SK-N-SH (cell line): ENCODE data around the gene BAZ1A. TPM values are rescaled to one million over a fixed set of nuclear protein-coding genes. Genes with fewer than 3 reads are reported as not detected.

Experiments
- CTCF ChIA-PET: fragments of 300-600, 350-600 bp; formaldehyde crosslinking; extraction: SDS; loops from one replicate; lab custom pipeline; 2021; lab: Yijun Ruan, JAX
- POLR2A ChIA-PET: fragments of 350-600 bp; sonication (Branson Sonifier 250); formaldehyde crosslinking; extraction: SDS; loops from one replicate; lab custom pipeline; 2020; ENCODE audit warnings: antibody characterized with exemption, inconsistent platforms; lab: Yijun Ruan, JAX
- DNase-seq: peaks from one replicate; pipeline ENCODE4 v3.0.0; 2012
- H2AFZ ChIP-seq: fragments of 200-600 bp; sonication (generic); 2 replicates; pipeline ENCODE4 v1.8.1; 2016; ENCODE audit warnings: antibody characterized with exemption, mild to moderate bottlenecking, low read depth
- H3F3A ChIP-seq: fragments of 200-600 bp; sonication (generic); replicated peaks from 2 replicates; pipeline ENCODE3; 2016; ENCODE audit warnings: antibody characterized with exemption, mild to moderate bottlenecking; ENCODE audit not compliant: insufficient read depth
- H3K27ac ChIP-seq, 2 experiments: fragments of 200-500 bp in 1 of 2; fragments of 200-600 bp in 1 of 2; sonication (Bioruptor generic) in 1 of 2; sonication (generic), shearing (Covaris generic) in 1 of 2; 2 replicates each; pipeline versions ENCODE4 v1.5.1 to v1.6.1; 2014 to 2016; ENCODE audit warnings: low read depth in 2 of 2, inconsistent platforms in 1 of 2, low read length in 1 of 2, mild to moderate bottlenecking in 1 of 2, mixed read lengths in 1 of 2
- H3K27me3 ChIP-seq: fragments of 200-600 bp; sonication (generic), shearing (Covaris generic); 2 replicates; pipeline ENCODE4 v1.6.1; 2016; ENCODE audit warnings: mixed run types; ENCODE audit not compliant: insufficient read depth
- H3K36me3 ChIP-seq, 2 experiments: fragments of 200-500 bp in 1 of 2; fragments of 200-600 bp in 1 of 2; sonication (Bioruptor generic) in 1 of 2; sonication (generic) in 1 of 2; replicated peaks in 1 of 2; 2 replicates each; pipeline versions ENCODE3 to v1.5.1; 2014 to 2016; ENCODE audit warnings: low read length in 1 of 2, mild to moderate bottlenecking in 1 of 2; ENCODE audit not compliant: insufficient read depth in 2 of 2, control insufficient read depth in 1 of 2
- H3K4me1 ChIP-seq, 2 experiments: fragments of 200-500 bp in 1 of 2; fragments of 200-600 bp in 1 of 2; sonication (Bioruptor generic) in 1 of 2; sonication (generic), shearing (Covaris generic) in 1 of 2; 2 replicates each; pipeline versions ENCODE4 v1.5.1 to v1.6.1; 2014 to 2016; ENCODE audit warnings: low read depth in 1 of 2, low read length in 1 of 2, mixed run types in 1 of 2; ENCODE audit not compliant: insufficient read depth in 2 of 2, control insufficient read depth in 1 of 2
- H3K4me2 ChIP-seq: fragments of 200-600 bp; sonication (generic), shearing (Covaris generic); 2 replicates; pipeline ENCODE4 v1.6.1; 2017; ENCODE audit warnings: mixed run types
- H3K4me3 ChIP-seq, 2 experiments: fragments of 200-500 bp in 1 of 2; fragments of 200-600 bp in 1 of 2; sonication (Bioruptor generic) in 1 of 2; sonication (generic), shearing (Covaris generic) in 1 of 2; 2 replicates each; pipeline versions ENCODE4 v1.5.1 to v1.8.1; 2014 to 2016; ENCODE audit warnings: low read depth in 2 of 2, inconsistent platforms in 1 of 2, low read length in 1 of 2, mild to moderate bottlenecking in 1 of 2, mixed read lengths in 1 of 2, moderate library complexity in 1 of 2
- H3K79me2 ChIP-seq: fragments of 200-600 bp; sonication (generic); 2 replicates; pipeline ENCODE4 v1.8.1; 2017; ENCODE audit warnings: mild to moderate bottlenecking; ENCODE audit not compliant: insufficient read depth
- H3K9ac ChIP-seq: fragments of 200-600 bp; sonication (generic); 2 replicates; pipeline ENCODE4 v1.6.1; 2017; ENCODE audit warnings: mixed run types
- H3K9me2 ChIP-seq: fragments of 200-600 bp; sonication (generic); 2 replicates; pipeline ENCODE4 v1.6.1; 2017; ENCODE audit warnings: mixed run types
- H3K9me3 ChIP-seq: fragments of 200-600 bp; sonication (generic); 2 replicates; pipeline ENCODE4 v1.6.1; 2017; ENCODE audit warnings: mixed run types, mild to moderate bottlenecking, moderate library complexity
- H4K20me1 ChIP-seq: fragments of 200-600 bp; sonication (generic); 2 replicates; pipeline ENCODE4 v1.6.1; 2017; ENCODE audit warnings: mild to moderate bottlenecking, mixed run types; ENCODE audit not compliant: insufficient read depth
- CHD2 ChIP-seq: fragments of 150-350 bp; IDR thresholded peaks from 2 replicates; pipeline ENCODE4 v1.6.1; 2018; ENCODE audit warnings: low read length; ENCODE audit not compliant: partially characterized antibody
- CTCF ChIP-seq: fragments of 200-600 bp; sonication (generic); IDR thresholded peaks from 2 replicates; pipeline ENCODE4 v1.6.1; 2017; ENCODE audit warnings: antibody characterized with exemption, mild to moderate bottlenecking, moderate library complexity
- EZH2phosphoT487 ChIP-seq: fragments of 200-600 bp; sonication (generic); IDR thresholded peaks from 2 replicates; pipeline ENCODE4 v1.6.1; 2017; ENCODE audit warnings: low read depth, mixed run types, mild to moderate bottlenecking, antibody characterized with exemption, moderate library complexity, borderline replicate concordance
- FOSL2 ChIP-seq: IDR thresholded peaks from 2 replicates; pipeline ENCODE4 v1.4.0; 2012; ENCODE audit warnings: low read depth, mild to moderate bottlenecking, moderate library complexity, borderline replicate concordance
- MAX ChIP-seq: IDR thresholded peaks from 2 replicates; pipeline ENCODE4 v1.4.0; 2012; ENCODE audit warnings: low read depth
- NFIC ChIP-seq: IDR thresholded peaks from 2 replicates; pipeline ENCODE4 v1.4.0; 2012; ENCODE audit warnings: borderline replicate concordance
- PBX3 ChIP-seq: IDR thresholded peaks from 2 replicates; pipeline ENCODE4; 2012
- POLR2AphosphoS5 ChIP-seq: IDR thresholded peaks from 2 replicates; pipeline ENCODE4 v1.6.1; 2012; ENCODE audit warnings: low read depth, low read length
- RAD21 ChIP-seq: IDR thresholded peaks from 2 replicates; pipeline ENCODE4 v1.6.1; 2012; ENCODE audit warnings: mild to moderate bottlenecking, low read length
- RCOR1 ChIP-seq: fragments of 150-350 bp; IDR thresholded peaks from 2 replicates; pipeline ENCODE4 v1.6.1; 2017; ENCODE audit warnings: antibody characterized with exemption, low read length
- REST ChIP-seq: IDR thresholded peaks from 2 replicates; pipeline ENCODE4 v1.6.1; 2012; ENCODE audit warnings: mild to moderate bottlenecking, low read depth, low read length, moderate library complexity
- RXRA ChIP-seq: IDR thresholded peaks from 2 replicates; pipeline ENCODE4 v1.4.0; 2012; ENCODE audit warnings: low read depth, mild to moderate bottlenecking, borderline replicate concordance
- TEAD4 ChIP-seq: IDR thresholded peaks from 2 replicates; pipeline ENCODE4 v1.4.0; 2012; ENCODE audit warnings: mild to moderate bottlenecking, borderline replicate concordance; ENCODE audit not compliant: insufficient read depth
- USF1 ChIP-seq: IDR thresholded peaks from 2 replicates; pipeline ENCODE4 v1.4.0; 2012; ENCODE audit warnings: low read depth, borderline replicate concordance
- YY1 ChIP-seq: IDR thresholded peaks from 2 replicates; pipeline ENCODE4 v1.4.0; 2012; ENCODE audit warnings: low read depth, mild to moderate bottlenecking
- ZBTB33 ChIP-seq: IDR thresholded peaks from 2 replicates; pipeline ENCODE4 v1.4.0; 2012; ENCODE audit warnings: low read depth, borderline replicate concordance
- WGBS: methylation state at CpG from one replicate; pipeline ENCODE4 v1.1.6; 2017; ENCODE audit warnings: low lambda C conversion rate; 5-methylcytosine and 5-hydroxymethylcytosine counted together
- polyA plus RNA-seq, 3 experiments: library from polyadenylated mRNA; depleted of rRNA; stranded (reverse); fragments of >200 nt; gene quantifications; 2 replicates each; pipeline ENCODE4 v1.2.3, GENCODE V29; 2012

BAZ1A gene
- polyA plus RNA-seq, 1 of the 3 experiments (the other 2 are of a cell fraction) = 17.4 TPM

GRCh38 chr14:34888186-34888585, 13.0 kb upstream of the BAZ1A start:
- Histone ChIP-seq H3K27ac (no peak overlapping the region), H3K9ac (no peak overlapping the region), H3K4me2 (no peak overlapping the region), H2AFZ (no peak overlapping the region), H3K9me2 (no peaks in the 10 kb centered on the region), H3K4me3 (no peak overlapping the region), H3K9me3 (no peaks in the 10 kb centered on the region), H3F3A (no peaks in the 10 kb centered on the region), H4K20me1 (no peaks in the 10 kb centered on the region), H3K79me2 (no peaks in the 10 kb centered on the region), H3K4me1 (no peaks in the 10 kb centered on the region), H3K36me3 (no peaks in the 10 kb centered on the region), H3K27me3 (no peaks in the 10 kb centered on the region)
- DNase-seq = no peak
- WGBS = 91% methylated on average over 2 of the region's 2 CpGs
- CTCF ChIA-PET = interaction anchor here (1.0 kb wide), 1 partner anchor 10 kb away, joined by 4 read pairs; no protein-coding TSS in a partner anchor
- POLR2A ChIA-PET = no interaction called here
- TF ChIP-seq CTCF = no peak
- no peak for TF ChIP-seq CHD2
- no peak for TF ChIP-seq PBX3
- TF ChIP-seq RAD21 = no peak

- Histone ChIP-seq H3K9me3 (no peaks in the 10 kb centered on the region), H4K20me1 (no peaks in the 10 kb centered on the region), H3K36me3 (no peaks in the 10 kb centered on the region), H2AFZ (no peak overlapping the region), H3K27me3 (no peaks in the 10 kb centered on the region), H3K4me2 (no peak overlapping the region), H3K4me1 (no peaks in the 10 kb centered on the region), H3K9ac (no peak overlapping the region), H3K4me3 (no peak overlapping the region), H3K27ac (no peak overlapping the region), H3K9me2 (no peaks in the 10 kb centered on the region), H3F3A (peaks cover 10% of the 10 kb centered on the region), H3K79me2 (no peaks in the 10 kb centered on the region)
- 94% methylated on average over 4 of the region's 4 CpGs for WGBS
- ChIA-PET POLR2A (interaction anchor here (0.6 kb wide), 1 partner anchor 9 kb away, joined by 3 read pairs; the partner anchor contains the start of gene BAZ1A), CTCF (no interaction called here)
- no peak for DNase-seq
- TF ChIP-seq PBX3 (no peak), TEAD4 (no peak), USF1 (no peak), FOSL2 (no peak), POLR2AphosphoS5 (no peak), RAD21 (no peak), RXRA (no peak), REST (no peak), EZH2phosphoT487 (no peak), ZBTB33 (no peak), MAX (no peak), RCOR1 (no peak), YY1 (no peak), NFIC (no peak)
Measured at GRCh38 chr14:34883954-34884353, 8.8 kb upstream of the BAZ1A start.
